HG03460 (cell line): ENCODE data around the gene SLC9A8.

Experiments
- ATAC-seq: cut with Tn5 transposase; IDR thresholded peaks from one replicate; pipeline ENCODE4 v1.9.1; 2021; ENCODE audit not compliant: unreplicated experiment

SLC9A8 gene

DNA sequence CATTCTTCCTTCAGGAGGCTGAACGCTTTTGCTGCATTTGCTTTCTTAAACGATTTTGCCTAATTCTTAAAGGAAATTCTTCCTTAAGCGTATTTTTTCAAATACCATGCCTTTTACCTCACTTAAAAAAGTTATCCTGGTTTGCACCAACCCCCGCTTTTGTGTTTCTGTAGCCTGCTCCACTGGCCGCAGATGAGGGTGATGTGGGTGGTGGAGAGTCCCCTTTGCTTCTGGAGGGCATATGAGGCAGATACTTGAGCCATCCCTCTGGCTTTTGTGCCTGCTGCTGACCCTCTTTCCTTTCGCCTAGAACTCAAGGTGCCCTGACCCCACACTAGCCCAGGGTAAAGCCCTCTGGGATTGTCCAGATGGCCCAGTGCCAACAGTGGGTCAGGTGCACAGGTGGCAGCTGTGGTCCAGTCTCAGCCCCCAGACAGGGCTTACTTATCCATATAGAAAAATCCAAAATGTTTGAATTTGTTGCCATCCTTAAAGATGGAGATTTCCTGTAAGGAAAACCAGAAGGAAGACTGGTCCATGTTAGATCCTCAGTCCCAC, 58.8 kb downstream of the SLC9A8 start:
- no peak for ATAC-seq

DNA sequence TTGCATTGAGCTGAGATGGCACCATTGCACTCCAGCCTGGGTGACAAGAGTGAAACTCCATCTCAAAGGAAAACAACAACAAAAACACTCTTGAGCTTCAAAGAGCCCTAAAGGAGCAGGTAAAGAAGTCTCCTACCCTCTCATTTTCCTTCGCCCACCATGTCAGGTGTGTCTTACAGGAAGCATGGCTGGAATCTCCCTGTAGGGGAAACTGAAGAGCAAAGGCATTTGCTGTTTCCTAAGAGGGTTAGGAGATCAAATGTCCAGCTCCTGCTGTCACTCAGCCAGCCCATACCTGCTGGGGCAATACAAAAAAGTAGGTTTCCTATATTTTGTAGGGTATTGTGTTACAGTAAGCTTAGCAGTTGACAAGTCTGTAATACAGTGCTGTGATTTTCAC, 59.4 kb downstream of the SLC9A8 start:
- ATAC-seq, result no peak

DNA sequence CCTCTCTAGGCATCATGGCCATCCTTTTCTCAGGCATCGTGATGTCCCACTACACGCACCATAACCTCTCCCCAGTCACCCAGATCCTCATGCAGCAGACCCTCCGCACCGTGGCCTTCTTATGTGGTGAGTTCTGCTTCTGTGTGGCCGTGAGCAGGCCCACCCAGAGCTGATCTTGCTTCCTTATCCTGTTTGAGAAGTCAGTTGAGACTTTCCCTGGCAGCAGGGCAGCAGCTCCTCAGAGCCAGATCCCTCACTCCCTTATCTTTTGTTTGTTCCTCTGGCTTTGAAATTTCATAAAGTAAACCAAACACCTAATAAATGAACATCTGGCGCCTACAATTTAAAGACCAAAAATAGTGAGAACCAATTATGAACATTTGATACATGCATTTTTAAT, 62.1 kb downstream of the SLC9A8 start:
- ATAC-seq, result no peak

- no peak for ATAC-seq
Observed at GRCh38 chr20:49877386-49877921, 64.8 kb downstream of the SLC9A8 start.

GRCh38 chr20:49878977-49879376, 66.3 kb downstream of the SLC9A8 start:
- no peak for ATAC-seq

GRCh38 chr20:49880177-49880576, 67.5 kb downstream of the SLC9A8 start:
- no peak for ATAC-seq

DNA sequence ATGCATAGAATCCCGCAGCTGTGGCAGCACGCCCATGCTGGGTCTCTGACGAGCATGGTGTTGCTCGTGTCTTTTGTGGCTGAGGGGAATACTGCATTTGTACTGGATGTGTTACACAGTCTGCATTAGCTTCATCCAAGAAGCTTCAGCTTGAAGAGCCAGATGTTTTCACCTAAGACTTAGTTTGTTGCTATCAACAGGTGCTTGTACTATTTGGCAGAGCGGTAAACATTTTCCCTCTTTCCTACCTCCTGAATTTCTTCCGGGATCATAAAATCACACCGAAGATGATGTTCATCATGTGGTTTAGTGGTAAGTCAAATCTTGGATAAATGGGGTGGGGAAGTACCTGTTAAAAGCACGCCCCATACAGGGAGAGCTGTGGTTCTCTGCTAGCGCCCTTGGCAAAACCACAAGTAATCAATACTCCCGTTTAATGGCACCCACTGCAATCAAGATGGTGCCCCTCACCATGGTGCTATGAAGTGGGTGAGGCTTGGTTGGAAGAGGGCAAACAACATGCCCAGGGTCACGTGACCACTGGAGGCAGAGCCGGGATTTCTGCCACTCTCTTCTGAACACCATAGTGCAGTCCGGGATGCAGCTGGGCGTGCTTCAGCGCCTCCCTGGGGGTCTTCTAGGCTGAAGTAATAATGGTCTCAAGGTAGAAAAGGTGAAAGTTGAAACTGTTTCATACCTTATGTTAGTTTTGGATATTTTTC, 68.3 kb downstream of the SLC9A8 start:
- no peak for ATAC-seq

DNA sequence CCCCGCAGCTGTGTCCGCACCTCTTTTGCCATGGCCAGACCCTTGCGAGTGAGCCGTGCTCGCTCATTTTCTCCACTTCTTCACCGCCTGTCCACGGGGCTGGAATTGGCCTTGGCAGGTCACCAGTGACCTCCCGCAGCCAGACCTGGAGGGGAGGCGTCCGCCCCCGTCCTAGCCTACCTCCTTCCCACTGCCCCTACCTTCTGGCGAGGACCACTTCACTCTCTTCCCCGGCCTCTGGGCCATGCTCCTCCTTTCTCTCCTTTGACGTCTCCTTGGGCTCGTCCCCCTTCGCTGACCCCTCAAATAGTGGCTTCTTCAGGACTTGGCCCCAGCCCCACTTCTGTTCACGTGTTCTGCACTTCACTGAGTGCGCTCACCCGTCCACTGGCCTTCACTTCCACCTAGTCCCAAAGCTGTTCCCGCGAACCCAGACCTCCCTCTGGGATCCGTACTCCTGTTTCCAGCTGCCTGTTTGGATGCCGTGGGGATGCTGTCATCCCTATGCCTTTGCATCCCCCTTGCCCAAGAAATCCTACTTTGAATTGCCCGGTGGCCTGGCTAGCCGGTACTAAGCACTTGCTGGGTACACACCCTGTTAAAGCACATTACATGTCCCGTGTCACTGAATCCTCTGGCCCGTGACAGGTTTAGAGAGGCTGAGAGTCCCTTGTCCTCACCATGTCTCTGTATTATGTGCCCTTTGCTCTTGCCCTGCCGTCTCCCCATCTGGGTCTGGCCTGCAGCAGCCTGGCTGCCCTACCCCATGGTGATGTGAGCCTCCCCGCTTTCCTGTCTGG, 69.7 kb downstream of the SLC9A8 start:
- ATAC-seq, result no peak

DNA sequence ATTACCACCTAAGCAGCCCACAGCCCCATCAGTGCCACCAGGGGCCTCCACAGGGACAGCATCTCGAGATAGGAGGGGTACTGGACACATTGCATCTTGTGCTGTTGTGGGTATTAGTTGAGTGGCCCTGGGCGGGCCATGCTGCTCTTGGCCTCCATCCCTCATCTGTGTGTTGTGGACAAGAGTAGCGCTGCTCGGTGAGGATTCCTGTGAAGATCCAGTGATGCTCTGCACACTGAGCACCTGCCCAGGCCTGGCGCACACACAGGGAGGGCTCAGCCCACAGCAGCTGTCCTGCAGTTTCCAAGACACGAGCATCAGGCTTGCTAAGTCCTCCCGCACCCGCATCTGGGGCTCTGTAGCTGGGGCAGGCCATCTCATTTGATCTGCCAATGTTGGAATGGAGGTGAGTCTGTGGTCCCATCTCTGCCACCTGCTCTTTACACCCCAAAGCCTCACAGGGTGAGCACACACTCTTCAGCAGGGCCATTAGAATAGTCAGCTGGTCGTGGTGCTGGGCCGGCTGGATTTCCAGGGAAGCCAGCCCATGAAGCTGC, 70.7 kb downstream of the SLC9A8 start:
- no peak for ATAC-seq

DNA sequence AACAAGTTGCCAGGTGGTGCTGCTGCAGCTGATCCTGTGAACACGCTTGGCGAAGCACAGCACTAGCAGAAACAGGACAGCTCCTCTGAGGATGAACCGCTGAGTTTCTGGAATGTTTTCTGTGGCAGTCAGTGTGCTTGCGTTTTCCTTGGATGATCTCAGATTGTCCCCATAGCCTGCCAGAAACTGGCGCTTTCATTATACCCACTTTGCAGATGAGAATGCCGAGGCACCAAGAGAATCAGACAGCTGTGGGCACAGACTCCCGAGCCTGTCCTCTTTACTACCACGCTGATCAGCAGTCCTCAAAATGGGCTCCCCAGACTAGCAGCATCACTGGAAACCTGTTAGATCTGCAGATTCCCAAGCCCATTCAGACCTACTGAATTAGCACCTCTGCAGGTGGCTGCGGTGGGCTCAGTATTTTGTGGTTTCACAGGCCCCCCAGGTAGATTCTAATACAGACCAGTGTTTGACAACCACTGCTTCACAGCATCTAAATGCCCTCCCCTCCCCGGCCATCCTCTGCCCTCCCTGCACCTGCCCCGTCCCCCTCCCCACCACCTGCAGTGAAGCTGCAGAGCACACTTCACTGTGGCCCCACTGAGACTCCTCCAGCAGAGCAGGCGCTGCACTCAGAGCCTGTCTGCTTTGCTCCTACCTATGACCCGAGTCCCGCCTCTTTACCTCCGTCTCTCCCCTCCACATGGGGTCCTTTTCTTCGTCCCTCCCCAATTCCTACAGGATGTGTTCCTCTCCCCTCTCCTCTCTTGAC, 73.1 kb downstream of the SLC9A8 start:
- no peak for ATAC-seq

DNA sequence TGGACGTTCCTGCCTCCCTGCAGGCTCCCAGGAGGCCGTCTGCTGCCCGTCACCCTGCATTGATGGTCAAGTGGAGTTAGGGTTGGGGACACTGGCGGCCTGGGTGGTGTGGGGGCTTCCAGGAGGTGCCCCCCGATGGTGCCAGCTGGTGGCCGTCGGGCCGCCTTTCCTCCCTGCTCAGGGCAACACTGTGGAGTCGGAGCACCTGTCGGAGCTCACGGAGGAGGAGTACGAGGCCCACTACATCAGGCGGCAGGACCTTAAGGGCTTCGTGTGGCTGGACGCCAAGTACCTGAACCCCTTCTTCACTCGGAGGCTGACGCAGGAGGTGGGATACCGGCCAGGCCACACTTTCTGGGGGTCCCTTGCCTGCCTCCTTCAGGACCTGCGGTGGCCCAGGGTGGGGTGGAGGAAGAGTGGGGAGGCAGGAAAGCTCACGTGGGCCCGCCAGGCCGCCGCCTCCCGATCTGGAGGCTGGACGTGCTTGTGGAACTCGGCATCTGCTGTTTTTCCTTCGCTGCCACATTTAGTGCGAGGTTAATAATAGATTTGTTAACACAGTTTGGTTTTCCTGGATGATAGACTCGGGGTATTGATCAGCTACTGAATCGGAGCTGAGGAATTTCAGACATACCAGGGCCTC, 74.1 kb downstream of the SLC9A8 start:
- no peak for ATAC-seq

DNA sequence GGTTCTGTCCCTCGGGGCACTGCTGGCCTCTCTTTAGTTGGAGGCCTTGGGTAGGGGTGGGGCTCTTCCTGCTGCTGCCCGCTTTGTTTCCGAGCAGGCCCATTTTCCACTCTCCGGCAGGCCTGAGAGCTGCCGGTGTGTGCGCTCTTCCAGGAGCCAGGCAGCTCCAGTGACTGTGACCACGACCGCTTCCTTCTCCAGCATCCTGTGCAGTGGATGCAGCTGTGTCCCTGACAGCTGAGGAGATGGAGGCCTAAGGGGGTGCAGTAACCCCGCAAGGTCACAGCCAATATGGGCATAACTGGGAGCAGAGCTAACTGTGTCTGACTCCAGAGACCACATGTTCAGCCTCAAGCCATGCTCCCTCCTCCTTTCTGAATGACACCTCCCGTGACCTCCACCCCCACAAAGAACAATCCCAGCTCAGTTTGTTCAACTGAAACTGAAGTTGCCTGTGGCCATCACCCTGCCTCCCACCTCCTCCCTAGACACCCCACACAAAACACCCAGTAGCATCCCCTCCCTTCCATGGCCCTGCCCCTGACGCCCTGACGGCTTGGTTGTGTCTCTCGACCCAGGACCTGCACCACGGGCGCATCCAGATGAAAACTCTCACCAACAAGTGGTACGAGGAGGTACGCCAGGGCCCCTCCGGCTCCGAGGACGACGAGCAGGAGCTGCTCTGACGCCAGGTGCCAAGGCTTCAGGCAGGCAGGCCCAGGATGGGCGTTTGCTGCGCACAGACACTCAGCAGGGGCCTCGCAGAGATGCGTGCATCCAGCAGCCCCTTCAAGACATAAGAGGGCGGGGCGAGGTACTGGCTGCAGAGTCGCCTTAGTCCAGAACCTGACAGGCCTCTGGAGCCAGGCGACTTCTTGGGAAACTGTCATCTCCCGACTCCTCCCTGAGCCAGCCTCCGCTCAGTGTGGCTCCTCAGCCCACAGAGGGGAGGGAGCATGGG, 74.9 kb downstream of the SLC9A8 start:
- no peak for ATAC-seq

GRCh38 chr20:49888212-49889000, 75.8 kb downstream of the SLC9A8 start:
- no peak for ATAC-seq

DNA sequence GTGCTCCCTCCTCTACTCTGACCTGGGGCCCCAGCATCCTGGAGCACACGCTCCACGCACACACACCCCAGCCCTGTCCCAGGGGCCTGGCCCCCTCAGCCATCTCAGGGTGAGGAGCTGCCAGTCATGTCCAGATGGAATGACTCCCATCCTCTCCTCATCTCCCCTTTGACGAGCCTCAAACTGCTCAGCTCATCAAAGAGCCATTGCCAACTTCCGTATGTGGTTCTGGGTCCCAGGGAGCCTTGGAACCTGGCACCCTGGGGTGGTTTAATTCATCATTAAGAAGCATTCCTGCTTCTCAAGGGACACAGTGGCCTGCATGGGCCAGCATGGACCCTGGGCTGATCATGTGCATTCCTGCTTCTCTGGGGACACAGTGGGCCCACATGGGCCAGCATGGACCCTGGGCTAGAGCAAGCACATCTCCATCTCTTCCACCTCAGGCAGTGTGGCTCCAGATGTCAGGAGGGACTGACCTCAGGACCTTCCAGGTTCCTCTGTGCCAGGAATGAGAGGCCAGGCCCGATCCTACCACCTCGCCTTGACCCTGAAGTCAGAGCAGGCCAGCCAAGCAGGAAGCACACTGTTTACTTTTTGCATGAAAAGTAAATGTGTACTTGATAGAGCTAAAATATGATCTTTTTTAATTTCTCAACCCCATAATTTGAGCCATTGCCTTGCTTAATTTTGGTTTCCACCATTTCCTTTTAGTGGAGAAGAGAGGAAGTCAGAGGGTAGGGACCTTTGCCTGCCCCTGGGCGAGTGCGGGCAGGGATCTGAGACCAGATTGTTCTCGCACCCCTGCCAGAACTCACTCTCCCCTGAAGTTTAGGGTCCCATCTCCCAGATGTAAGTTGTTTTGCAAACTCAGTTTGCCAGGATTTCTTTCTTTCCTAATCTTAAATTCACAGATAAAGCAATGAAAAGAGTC, 76.6 kb downstream of the SLC9A8 start:
- ATAC-seq, result no peak

- ATAC-seq, result no peak
Observed at GRCh38 chr20:49889935-49890333, 77.3 kb downstream of the SLC9A8 start.

- ATAC-seq, result no peak
Observed at GRCh38 chr20:49890471-49891361, 78.1 kb downstream of the SLC9A8 start.
